Endothelial cell of umbilical vein (primary cell): ENCODE measurements around the gene KIAA0825.
"Not testable (repeated sequence)": the region's sequence is repeated elsewhere in the genome, so short reads cannot be mapped to it uniquely, and the experiment has no call there.

ENCODE experiments used
- CTCF ChIP-seq, 2 donors: IDR thresholded peaks; 1 replicate in 1 of 2; 2 replicates in 1 of 2; pipeline ENCODE4 v1.5.1; 2011; ENCODE audit warnings: low read length in 2 of 2, mild to moderate bottlenecking in 2 of 2, moderate library complexity in 2 of 2, control low read depth in 1 of 2, inconsistent platforms in 1 of 2, low read depth in 1 of 2; ENCODE audit not compliant: insufficient read depth in 1 of 2; ENCODE audit errors: extremely low read depth in 1 of 2
- EZH2 ChIP-seq: IDR thresholded peaks from 2 replicates; pipeline ENCODE4 v1.6.1; 2012; ENCODE audit warnings: borderline replicate concordance, low read depth, mild to moderate bottlenecking, moderate library complexity, low read length, inconsistent platforms; ENCODE audit not compliant: severe bottlenecking
- FOS ChIP-seq: IDR thresholded peaks from 2 replicates; pipeline ENCODE4 v1.6.1; 2011; ENCODE audit warnings: mild to moderate bottlenecking, low read length, moderate library complexity, borderline replicate concordance; ENCODE audit not compliant: insufficient read depth
- GATA2 ChIP-seq: IDR thresholded peaks from 2 replicates; pipeline ENCODE4 v1.7.0; 2011; ENCODE audit warnings: low read depth, mild to moderate bottlenecking, moderate library complexity, mixed read lengths, low read length; ENCODE audit not compliant: insufficient read length, insufficient read depth
- POLR2A ChIP-seq: IDR thresholded peaks from 2 replicates; pipeline ENCODE4 v1.6.1; 2012; ENCODE audit warnings: low read depth, mild to moderate bottlenecking, control low read depth, low read length
- POLR2AphosphoS5 ChIP-seq: IDR thresholded peaks from 2 replicates; pipeline ENCODE4 v1.6.1; 2012; ENCODE audit warnings: low read depth, mild to moderate bottlenecking, control low read depth, low read length, moderate library complexity; ENCODE audit not compliant: insufficient read depth

- not testable (repeated sequence) for TF ChIP-seq POLR2A; CTCF (IDR thresholded peaks at IDR 0.05; ENCODE audit: extremely low read depth in 1 of 2, insufficient read depth in 1 of 2, low read depth in 1 of 2, low read length in 2 of 2); EZH2; GATA2; FOS; POLR2AphosphoS5
Measured at GRCh38 chr5:94143621-94144020, 474.8 kb downstream of the KIAA0825 start.
